ENCODE results near the gene CARD6.
A peak's percentile ranks its signal among the peaks of the same experiment; 100 is the strongest.
"Not testable (repeated sequence)": the region's sequence is repeated elsewhere in the genome, so short reads cannot be mapped to it uniquely, and the experiment has no call there.

CARD6 gene

DNA sequence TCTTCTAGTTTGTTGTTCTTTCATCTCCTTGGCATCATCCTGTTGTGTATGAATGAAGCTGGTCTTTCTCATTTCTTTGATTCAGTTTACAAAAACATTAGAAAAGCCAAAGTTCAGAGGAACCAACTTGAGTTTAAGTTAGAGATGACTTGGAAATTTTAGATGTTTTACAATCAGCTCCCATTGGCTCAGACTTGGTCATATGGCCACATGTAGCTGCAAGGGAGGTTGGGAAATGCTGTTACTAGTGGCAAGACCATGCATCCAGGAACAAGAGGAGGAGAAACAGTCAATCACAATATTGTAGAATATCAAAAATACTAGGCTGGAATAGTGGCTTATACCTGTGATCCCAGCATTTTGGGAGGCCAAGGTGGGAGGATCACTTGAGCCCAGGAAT, 19.5 kb downstream of the CARD6 start:
- no peak overlapping the region for H3K4me3 ChIP-seq (ENCODE audit: low read length)
- no peak for DNase-seq (ENCODE audit: low read depth, low spot score)

DNA sequence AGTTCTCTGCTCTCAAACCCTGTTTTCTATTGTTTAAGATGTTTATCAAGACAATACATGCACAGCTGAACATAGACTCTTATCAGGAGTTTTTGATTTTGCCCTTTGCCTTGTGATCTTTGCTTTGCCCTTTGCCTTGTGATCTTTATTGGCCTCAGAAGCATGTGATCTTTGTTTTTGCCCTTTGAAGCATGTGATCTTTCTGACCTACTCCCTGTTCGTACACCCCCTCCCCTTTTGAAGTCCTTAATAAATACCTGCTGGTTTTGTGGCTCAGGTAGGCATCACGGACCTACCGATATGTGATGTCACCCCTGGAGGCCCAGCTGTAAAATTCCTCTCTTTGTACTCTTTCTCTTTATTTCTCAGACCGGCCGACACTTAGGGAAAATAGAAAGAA, 23.8 kb downstream of the CARD6 start:
- not testable (repeated sequence) for H3K4me3 ChIP-seq (ENCODE audit: low read length); DNase-seq (ENCODE audit: low read depth, low spot score)

DNA sequence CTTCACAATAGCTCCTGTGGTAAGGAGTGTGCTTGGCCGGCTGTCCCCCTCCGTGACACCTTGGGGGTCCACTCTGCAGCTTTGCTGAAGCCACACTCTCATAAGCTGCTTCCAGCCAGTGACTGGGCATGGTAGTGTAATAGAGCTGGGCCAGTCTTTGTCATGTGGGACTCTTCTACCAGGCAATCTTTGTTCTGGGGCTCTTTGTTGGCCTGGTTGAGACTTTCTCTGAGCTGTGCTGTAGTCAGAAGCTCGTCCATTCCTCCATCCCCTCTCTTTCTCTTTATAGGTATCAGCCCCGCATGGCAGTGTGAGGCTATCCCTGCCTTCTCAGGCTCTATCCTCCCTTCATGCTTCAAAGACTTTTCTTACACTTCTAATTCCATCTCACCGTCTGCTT, 25.7 kb downstream of the CARD6 start:
- no peak for DNase-seq (ENCODE audit: low read depth, low spot score)
- no peak overlapping the region for H3K4me3 ChIP-seq (ENCODE audit: low read length)

DNA sequence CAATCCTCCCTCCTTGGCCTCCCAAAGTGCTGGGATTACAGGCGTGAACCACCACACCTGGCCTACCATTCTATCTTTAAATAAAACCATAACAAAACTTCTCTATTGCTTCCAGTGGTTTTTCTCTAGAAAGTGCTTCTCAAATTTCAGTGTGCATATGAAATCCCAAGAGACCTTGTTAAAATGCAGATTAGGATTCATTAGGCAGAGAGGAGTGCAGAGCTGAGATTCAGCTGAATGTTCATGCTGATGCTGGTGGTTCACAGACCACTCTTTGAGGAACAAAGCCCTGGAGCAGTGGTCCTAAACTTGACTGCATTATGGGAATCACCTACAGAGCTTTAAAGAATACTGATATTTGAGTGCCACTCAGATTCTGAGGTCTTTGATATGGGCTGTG, 28.2 kb downstream of the CARD6 start:
- DNase-seq (ENCODE audit: low read depth, low spot score), result no peak
- no peak overlapping the region for H3K4me3 ChIP-seq (ENCODE audit: low read length)

DNA sequence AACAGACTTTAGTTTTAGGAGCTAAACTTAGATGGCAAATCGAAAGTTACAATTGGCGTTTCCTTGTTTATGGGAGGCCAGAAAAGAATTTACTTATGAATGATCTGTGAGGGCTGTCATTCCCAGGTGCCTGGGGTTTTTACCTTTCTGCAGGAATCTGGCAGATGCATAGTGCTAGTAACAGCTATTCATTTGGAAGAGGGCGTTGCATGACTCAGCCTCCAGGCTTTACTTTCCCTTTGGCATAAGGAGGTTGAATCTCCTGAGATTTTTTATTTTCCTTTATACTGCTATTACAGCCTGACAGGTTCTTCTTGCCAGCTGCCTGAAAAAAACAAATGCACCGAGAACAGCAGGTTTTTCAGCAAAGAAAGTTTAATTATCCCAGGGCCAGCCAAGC, 30.0 kb downstream of the CARD6 start:
- DNase-seq (ENCODE audit: low read depth, low spot score), result no peak
- H3K4me3 ChIP-seq (ENCODE audit: low read length), result no peak overlapping the region

DNA sequence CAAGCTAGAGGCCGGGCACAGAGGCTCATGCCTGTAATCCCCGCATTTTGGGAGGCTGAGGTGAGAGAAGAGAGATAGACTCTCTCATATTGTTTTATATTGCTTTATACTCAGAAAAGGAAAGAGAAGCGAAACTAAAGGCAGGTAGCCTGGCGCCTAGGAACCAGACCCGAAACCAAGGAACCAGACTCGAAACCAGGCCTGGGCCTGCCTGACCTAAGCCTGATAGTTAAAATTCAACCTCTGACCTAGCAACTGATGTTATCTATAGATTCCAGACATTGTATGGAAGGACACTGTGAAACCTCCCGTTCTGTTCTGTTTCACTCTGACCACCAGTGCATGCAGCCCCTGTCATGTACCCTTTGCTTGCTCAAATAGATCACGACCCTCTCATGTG, 31.1 kb downstream of the CARD6 start:
- not testable (repeated sequence) for DNase-seq (ENCODE audit: low read depth, low spot score); H3K4me3 ChIP-seq (ENCODE audit: low read length)

DNA sequence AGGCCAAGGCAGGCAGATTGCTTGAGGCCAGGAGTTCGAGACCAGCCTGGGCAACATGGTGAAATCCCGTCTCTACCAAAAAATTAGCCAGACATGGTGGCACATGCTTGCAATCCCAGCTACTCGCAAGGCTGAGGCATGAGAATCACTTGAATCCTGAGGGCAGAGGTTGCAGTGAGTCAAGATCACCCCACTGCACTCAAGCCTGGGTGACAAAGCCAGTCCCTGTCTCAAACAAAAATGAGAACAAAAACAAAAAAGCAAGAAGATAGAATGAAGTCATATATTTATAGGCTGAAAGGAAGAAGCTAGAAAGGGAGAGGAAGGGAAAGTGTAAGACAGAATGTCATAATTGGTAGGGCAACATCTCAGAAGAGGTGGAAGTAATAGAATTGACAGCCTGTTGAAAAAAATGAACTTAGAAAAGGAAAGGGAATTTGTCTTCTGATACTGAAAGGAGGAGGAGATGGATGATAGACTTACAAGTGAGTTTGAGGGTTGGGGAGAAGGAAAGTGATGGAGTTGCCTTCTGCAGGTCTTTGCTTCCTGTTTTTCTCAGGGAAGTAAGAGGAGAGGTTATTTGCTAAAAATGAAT, 32.2 kb downstream of the CARD6 start:
- no peak overlapping the region for H3K4me3 ChIP-seq (ENCODE audit: low read length)
- no peak for DNase-seq (ENCODE audit: low read depth, low spot score)

DNA sequence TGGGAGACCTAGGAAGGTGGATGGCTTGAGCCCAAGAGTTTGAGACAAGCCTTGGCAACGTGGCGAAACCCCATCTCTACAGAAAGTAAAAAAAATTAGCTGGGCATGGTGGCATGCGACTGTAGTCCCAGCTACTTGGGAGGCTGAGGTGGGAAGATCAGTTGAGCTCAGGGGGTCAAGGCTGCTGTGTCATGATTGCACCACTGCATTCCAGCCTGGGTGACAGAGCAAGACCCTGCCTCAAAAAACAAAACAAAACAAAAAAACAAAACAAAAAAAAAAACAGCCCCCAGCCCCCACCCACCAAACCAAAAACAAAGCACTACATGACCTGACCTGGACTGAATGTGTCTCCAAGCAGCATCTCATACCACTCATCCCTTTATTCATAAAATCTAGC, 34.8 kb downstream of the CARD6 start:
- H3K4me3 ChIP-seq (ENCODE audit: low read length), result no peak overlapping the region
- no peak for DNase-seq (ENCODE audit: low read depth, low spot score)

DNA sequence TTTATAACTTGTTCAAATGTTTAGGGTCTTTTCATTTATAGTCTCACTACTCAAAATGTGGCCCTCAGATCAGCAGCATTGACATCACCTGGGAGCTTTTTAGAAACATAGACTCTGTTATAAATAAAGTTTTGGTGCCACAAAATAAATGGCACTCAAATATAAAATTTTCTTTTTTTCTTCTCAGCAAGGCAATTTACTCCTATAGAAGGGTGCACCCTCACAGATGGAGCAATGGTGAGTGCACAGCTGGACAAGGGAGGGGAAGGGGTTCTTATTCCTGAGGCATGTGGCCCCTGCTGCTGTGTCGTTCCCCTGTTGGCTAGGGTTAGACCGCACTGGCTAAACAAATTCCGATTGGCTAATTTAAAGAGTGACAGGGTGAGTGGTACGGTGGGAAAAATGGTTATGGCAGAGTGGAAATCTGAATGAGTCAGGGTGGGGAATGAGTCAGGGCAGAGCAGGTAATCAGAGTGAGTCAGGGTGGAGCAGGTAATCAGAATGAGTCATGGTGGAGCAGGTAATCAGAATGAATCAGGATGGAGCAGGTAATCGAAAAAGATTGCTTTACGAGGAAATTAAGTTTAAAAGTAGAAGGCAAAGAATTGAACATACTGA, 36.3 kb downstream of the CARD6 start:
- H3K4me3 ChIP-seq (ENCODE audit: low read length), result no peak overlapping the region
- DNase-seq (ENCODE audit: low read depth, low spot score), result no peak

DNA sequence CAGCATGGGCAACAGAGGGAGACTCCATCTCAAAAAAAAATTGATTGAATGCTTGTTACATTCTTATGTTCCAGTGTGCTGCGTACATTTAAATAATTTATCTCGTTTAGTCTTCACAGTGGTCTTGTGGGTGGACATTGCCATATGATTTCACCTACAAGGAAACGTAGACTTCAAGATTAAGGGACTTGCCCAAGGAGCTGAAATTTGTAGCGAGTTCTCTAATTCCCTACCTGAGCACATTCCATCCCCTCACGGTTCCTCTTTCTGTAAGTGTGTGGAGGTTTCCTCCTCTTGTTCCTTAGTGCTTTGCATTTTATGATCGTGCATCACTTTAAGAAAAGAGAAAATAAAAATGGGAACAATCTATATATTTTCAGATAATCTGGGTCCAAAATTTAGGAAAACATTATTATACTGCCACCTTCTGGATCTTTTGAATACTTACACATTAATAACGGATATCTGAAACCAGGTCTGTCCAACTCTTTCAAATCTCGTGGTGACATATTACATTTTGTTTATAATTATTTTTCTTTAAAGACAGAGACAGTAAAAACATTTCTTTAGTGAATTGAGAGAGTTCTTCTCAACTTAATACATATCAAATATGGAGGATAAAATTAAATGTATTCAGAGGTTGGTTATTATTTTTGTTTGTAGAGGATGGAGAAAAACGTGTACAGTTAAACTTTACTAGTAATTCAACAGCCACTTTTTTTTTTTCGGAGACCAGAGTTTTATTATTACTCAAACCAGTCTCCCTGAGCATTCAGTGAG, 38.2 kb downstream of the CARD6 start:
- peak; percentile 14 for DNase-seq (ENCODE audit: low read depth, low spot score)
- H3K4me3 ChIP-seq (ENCODE audit: low read length), result no peak overlapping the region

DNA sequence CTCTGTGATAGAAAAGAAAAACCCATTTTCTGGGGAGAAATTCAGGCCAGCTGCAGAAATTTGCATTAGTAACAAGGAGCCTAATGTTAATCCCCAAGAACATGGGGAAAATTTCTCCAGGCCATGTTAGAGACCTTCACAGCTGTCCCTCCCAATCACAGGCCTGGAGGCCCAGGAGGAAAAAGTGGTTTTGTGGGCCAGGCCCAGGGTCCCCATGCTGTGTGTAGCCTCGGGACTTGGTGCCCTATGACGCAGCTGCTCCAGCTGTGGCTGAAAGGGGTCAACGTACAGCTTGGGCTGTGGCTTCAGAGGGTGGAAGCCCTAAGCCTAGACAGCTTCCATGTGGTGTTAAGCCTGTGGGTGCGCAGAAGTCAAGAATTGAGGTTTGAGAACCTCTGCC, 41.1 kb downstream of the CARD6 start:
- H3K4me3 ChIP-seq (ENCODE audit: low read length), result no peak overlapping the region
- no peak for DNase-seq (ENCODE audit: low read depth, low spot score)

DNA sequence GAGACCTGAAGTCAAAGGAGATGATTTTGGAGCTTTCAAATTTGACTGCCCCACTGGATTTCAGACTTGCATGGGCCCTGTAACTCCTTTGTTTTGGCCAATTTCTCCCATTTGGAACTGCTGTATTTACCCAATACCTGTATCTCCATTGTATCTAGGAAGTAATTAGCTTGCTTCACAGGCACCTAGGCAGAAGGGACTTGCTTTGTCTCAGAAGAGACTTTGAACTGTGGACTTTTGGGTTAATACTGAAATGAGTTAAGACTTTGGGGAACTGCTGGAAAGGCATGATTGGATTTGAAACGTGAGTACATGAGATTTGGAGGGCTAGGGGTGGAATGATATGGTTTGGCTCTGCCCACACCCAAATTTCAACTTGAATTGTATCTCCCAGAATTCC, 41.9 kb downstream of the CARD6 start:
- not testable (repeated sequence) for DNase-seq (ENCODE audit: low read depth, low spot score); H3K4me3 ChIP-seq (ENCODE audit: low read length)

DNA sequence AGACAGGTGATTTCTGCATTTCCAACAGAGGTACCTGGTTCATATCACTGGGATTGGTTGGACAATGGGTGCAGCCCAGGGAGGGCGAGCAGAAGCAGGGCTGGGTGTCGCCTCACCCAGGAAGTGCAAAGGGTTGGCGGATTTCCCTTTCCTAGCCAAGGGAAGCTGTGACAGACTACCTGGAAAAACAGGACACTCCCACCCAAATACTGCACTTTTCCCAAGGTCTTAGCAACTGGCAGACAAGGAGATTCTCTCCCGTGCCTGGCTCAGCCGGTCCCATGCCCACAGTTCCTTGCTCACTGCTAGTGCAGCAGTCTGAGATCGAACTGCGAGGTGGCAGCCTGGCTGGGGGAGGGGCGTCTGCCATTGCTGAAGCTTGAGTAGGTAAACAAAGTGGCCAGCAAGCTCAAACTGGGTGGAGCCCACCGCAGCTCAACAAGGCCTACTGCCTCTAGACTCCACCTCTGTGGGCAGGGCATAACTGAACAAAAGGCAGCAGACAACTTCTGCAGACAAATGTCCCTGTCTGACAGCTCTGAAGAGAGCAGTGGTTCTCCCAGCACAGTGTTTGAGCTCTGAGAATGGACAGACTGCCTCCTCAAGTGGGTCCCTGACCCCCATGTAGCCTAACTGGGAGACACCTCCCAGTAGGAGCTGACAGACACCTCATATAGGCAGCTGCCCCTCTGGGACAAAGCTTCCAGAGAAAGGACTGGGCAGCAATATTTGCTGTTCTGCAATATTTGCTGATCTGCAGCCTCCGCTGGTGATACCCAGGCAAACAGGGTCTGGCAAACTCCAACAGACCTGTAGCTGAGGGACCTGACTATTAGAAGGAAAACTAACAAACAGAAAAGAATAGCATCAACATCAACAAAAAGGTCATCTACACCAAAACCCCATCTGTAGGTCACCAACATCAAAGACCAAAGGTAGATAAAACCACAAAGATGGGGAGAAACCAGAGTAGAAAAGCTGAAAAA, 54.6 kb downstream of the CARD6 start:
- not testable (repeated sequence) for DNase-seq (ENCODE audit: low read depth, low spot score); H3K4me3 ChIP-seq (ENCODE audit: low read length)

DNA sequence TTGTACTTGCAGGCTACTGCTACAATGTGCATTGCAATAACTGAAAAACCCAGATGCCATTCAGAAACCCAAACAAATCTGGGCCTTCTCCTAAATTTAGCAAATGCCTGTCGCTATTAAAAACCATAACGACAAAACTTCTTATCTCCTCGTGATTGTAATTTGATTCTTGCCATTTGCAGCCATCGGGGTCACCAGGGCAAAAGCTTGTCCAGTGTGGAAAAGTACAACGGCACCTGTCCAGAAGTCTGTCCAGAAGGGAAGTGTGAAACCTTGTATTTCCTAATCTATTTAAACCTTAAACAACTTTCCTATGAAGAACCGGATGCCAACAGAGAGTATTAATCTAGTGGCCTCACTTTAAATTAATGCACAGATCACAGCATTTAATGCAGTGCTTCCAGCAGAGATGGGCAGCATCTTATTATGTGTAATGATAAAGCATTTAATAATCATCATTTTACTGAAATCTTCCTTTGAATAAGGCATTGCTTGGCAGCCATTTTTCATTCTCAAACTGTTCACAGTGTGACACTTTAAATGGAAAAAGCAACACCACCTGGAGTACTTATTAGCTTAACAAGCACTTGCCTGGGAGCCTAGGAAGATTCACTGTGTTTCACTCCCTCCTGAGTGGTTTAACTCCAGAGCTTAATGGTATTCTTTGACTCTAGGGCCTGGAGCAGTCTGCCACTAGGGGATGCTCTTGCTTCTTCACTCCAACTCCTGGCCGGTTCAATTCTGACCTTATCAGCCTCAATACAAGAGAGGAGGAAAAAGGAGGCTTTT, 63.2 kb downstream of the CARD6 start:
- H3K4me3 ChIP-seq (ENCODE audit: low read length), result no peak overlapping the region
- DNase-seq (ENCODE audit: low read depth, low spot score), result peak; percentile 31

DNA sequence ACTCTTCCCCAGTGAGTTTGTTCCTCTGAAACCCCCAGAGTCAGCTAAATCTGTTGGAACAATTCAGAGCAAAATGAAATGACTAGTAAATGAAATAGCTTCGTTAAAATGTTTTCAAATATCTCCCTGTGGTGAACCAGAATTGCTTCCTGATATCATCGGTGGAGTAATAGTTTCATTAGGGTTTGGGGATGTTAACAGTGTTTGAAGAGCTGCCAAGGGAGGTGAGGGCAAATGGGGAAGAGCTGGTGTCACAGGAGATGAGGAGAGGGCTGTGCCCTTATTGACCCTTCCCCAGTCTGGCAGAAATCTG, 63.8 kb downstream of the CARD6 start:
- no peak for DNase-seq (ENCODE audit: low read depth, low spot score)
- H3K4me3 ChIP-seq (ENCODE audit: low read length), result no peak overlapping the region

DNA sequence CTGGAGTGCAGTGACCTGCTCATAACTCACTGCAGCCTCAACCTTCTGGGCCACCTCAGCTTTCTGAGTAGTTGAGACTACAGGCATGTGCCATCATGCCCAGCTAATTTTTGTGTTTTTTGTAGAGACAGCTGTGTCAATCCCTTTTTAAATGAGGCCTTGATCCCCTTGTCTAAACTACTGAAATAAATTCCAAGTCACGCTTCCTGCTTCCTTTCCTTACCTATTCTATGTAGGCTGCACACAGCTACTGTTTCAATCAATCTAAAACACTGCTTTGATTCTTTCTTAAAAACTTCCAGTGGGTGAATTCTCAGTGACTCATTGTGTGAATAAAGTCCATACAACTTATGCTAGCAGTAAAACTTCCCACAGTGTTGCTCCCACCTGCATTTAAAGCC, 65.2 kb downstream of the CARD6 start:
- no peak overlapping the region for H3K4me3 ChIP-seq (ENCODE audit: low read length)
- no peak for DNase-seq (ENCODE audit: low read depth, low spot score)

DNA sequence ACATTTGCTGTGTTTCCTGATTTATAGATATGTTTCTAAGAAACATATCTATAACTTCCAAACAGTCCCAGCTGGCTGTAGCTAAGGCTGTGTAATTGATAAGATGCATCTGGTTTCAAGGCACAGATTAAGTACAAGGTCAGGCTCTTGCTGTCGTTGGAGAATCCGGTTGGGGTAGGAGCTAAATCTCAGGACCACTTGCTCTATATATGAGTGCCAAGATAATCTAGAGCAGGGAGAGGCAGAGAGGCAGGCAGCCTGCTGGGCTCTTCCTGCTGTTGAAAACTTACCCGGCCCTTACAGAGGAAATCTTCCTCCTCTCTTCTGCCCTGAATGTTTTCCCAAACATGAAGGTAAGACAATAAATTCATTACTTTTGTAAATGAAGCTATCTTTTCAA, 68.1 kb downstream of the CARD6 start, which contains the start of gene C7:
Gene C7, plus strand, starts transcription at position 234 of the 400 bp plus-strand sequence. Its CDS starts 114 bp downstream, at position 348.
- H3K4me3 ChIP-seq (ENCODE audit: low read length), result no peak within 1 kb of the TSS
- DNase-seq (ENCODE audit: low read depth, low spot score), result no peak

DNA sequence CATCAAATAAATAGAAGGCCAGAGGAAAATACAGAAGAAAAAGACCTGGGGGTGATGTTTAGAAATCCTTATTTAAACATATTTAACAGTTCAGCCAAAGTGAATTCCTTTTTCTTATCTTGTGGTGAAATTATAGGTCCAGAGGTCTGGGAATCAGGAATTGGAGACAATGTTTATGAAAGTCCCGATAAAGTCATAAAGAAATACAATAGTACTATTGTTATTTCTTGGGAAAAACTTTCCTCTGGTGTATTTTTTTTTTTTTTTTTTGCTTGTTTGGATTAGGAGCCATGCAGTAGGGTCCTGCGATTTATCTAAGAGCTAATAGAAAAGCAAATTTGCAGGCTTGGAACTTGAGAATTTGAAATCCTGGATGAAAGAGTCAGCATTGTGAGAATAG, 68.6 kb downstream of the CARD6 start:
- no peak overlapping the region for H3K4me3 ChIP-seq (ENCODE audit: low read length)
- DNase-seq (ENCODE audit: low read depth, low spot score), result no peak
